DOHH2 (cell line): ENCODE results near the gene ARHGAP40.

ENCODE experiments used
- EZH2phosphoT487 ChIP-seq: fragments of 200-600 bp; sonication (generic); IDR thresholded peaks from 2 replicates; pipeline ENCODE4 v1.6.1; 2017; ENCODE audit warnings: borderline replicate concordance, mild to moderate bottlenecking, antibody characterized with exemption, low read length, moderate library complexity, mixed read lengths
- TF ChIP-seq, protein P1 (sequence below): fragments of 200-600 bp; sonication (generic); IDR thresholded peaks from one replicate; pipeline ENCODE4 v1.5.1; 2014; ENCODE audit warnings: antibody characterized with exemption, mild to moderate bottlenecking, low read depth, low read length; ENCODE audit not compliant: poor library complexity, severe bottlenecking

DNA sequence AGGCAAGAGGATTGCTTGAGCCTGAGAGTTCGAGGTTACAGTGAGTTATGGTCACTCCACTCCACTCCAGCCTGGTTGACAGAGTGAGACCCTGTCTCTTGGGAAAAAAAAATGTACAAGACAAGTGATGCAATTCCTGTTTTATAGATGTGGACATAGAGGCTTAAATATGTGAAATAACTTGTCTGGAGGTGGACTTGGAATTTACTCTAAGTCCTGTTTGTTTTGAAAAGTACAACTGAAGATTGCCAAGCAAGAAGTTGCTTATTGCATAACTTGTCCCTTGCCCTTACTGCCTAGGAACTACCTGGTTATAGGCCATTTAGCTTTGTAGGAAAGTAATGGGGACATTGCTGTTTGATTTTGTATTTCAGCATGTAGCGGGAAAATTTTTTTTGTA, 46.6 kb upstream of the ARHGAP40 start:
- TF ChIP-seq, protein P1, sequence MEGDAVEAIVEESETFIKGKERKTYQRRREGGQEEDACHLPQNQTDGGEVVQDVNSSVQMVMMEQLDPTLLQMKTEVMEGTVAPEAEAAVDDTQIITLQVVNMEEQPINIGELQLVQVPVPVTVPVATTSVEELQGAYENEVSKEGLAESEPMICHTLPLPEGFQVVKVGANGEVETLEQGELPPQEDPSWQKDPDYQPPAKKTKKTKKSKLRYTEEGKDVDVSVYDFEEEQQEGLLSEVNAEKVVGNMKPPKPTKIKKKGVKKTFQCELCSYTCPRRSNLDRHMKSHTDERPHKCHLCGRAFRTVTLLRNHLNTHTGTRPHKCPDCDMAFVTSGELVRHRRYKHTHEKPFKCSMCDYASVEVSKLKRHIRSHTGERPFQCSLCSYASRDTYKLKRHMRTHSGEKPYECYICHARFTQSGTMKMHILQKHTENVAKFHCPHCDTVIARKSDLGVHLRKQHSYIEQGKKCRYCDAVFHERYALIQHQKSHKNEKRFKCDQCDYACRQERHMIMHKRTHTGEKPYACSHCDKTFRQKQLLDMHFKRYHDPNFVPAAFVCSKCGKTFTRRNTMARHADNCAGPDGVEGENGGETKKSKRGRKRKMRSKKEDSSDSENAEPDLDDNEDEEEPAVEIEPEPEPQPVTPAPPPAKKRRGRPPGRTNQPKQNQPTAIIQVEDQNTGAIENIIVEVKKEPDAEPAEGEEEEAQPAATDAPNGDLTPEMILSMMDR: no peak
- TF ChIP-seq EZH2phosphoT487: no peak
